GM13976 (cell line): ENCODE data around the gene METTL16.

Source experiments
- DNase-seq: peaks from one replicate; pipeline ENCODE4 v3.0.0; 2012; ENCODE audit warnings: low spot score
- in situ Hi-C: fragments of 300-500 bp; cut with MboI; formaldehyde crosslinking; loops from one replicate; pipeline ENCODE4 v1.12.0; 2022; ENCODE audit warnings: low sequenced_read_pairs, mixed read lengths, inconsistent platforms; ENCODE audit not compliant: unreplicated experiment
- TF ChIP-seq, protein P1 (sequence below): IDR thresholded peaks from 2 replicates; pipeline ENCODE4 v1.5.1; 2012; ENCODE audit warnings: borderline replicate concordance, mild to moderate bottlenecking; ENCODE audit not compliant: insufficient read depth; ENCODE audit errors: extremely low read depth, missing control alignments, control extremely low read depth

The METTL16 gene

DNA sequence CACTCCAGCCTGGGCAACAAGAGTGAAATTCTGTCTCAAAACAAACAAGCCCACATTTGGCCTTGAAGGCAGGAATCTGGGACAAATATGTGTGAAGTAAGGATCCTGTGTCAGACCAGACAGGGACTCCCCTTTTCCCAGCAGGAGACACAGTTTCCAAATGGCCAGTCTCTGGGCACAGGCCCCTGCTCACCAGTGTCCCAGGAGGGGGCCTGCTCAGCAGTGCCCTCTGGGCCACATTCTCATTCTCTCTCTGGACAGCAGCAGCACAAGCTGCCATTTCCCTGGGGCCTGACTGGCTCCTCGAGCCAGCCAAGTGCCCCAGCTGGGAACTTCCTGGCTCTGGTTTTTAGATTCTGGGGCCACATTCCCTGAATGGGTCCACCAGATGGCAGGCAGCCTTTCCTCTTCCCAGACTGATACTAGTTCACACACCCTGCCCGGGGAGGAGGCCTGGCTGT lies 99.1 kb downstream of the METTL16 start:
- TF ChIP-seq, protein P1, sequence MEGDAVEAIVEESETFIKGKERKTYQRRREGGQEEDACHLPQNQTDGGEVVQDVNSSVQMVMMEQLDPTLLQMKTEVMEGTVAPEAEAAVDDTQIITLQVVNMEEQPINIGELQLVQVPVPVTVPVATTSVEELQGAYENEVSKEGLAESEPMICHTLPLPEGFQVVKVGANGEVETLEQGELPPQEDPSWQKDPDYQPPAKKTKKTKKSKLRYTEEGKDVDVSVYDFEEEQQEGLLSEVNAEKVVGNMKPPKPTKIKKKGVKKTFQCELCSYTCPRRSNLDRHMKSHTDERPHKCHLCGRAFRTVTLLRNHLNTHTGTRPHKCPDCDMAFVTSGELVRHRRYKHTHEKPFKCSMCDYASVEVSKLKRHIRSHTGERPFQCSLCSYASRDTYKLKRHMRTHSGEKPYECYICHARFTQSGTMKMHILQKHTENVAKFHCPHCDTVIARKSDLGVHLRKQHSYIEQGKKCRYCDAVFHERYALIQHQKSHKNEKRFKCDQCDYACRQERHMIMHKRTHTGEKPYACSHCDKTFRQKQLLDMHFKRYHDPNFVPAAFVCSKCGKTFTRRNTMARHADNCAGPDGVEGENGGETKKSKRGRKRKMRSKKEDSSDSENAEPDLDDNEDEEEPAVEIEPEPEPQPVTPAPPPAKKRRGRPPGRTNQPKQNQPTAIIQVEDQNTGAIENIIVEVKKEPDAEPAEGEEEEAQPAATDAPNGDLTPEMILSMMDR, result no peak
- no peak for DNase-seq
- in situ Hi-C loops, result no loop called here

DNA sequence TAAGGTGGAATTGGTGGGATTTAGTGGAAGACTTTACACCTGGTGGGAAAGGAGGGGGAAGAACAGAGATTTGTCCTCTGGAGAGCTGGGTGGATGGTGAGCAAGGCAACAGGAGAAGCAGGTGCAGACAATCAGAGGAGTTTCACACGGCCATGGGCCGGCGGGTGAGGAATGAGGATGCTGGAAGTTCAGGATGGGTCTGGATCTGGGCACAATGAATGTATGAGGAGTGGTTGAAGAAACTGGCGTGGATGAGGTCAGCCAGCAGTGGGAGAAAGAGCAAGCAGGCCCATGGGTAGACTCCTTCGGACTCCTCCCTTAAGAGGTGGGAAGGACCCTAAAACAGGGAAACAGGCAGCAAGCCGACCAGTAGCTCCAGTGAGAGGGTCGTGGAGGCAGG lies 100.7 kb downstream of the METTL16 start:
- TF ChIP-seq, protein P1, result no peak
- no peak for DNase-seq
- in situ Hi-C loops, result no loop called here

DNA sequence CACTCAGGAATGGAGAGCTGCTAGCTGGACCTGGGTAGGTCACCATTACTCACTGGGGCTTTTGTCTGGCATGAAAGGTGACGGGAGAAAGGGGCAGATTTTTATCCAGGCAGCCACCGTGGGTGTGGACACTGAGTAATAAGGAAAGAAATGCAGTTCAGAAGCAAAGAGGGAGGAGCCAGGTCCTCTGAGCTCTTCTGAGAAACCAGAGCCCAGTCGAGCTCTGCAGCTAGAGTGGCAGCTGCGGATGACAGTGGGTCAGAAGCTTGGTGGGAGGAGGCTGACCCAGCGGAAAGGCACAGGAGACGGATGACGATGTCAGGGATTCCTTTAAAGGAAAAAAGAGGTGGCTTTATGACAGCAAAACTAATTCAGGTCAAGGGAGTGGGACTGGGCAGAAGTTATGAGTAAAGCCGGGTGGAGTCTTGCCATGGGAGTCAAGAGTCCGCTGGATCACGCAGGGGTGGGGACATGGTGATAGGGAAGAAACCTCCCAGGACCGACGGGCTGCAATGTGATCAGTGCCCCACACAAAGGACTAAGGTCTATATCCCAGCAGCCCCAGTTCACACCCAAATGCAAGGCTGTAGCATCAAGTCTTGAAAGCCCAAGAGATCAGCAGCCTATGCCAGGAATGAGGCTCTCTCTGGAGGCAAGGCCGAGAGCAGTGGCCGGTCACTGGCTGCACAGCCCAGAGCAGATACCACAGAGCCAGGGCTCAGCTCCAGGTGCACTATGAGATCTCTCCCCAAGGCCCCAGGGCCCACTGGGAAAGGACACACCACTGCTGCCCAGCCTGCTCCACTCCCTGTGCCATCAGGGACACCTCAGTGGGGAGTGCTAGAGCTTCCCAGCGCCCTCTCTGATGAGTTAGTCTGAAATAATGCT lies 104.5 kb downstream of the METTL16 start:
- no peak for DNase-seq
- TF ChIP-seq, protein P1, result no peak
- in situ Hi-C loops, result no loop called here

DNA sequence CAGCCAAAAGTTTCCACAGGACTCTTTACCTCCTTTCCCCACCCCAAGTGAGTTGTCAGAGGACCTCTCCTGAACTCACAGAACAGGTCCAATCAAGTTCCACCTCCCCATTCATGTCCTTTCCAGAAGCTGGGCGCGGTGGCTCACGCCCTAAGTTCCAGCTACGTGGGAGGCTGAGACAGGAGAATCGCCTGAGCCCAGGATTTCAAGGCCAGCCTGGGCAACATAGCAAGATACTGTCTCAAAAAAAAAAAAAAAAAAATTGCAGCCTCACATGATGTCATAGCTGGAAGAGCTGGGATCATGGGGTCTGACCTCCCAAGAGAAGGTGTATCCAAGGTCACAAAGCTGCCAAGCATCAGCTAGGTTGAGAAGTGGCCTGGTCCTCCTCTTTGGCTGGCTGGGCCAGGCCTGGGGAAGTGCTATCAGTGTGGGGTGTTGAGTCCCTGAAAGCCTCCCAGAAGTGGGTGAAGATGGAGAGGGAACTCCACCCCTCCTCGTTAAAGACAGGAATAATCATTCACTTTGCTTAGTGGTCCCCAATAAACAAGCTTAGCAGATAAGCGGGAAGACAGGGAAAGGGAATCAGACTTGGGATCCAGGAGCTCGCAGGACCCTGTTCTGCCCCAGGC lies 105.3 kb downstream of the METTL16 start:
- in situ Hi-C loops, result no loop called here
- no peak for DNase-seq
- TF ChIP-seq, protein P1, result no peak

DNA sequence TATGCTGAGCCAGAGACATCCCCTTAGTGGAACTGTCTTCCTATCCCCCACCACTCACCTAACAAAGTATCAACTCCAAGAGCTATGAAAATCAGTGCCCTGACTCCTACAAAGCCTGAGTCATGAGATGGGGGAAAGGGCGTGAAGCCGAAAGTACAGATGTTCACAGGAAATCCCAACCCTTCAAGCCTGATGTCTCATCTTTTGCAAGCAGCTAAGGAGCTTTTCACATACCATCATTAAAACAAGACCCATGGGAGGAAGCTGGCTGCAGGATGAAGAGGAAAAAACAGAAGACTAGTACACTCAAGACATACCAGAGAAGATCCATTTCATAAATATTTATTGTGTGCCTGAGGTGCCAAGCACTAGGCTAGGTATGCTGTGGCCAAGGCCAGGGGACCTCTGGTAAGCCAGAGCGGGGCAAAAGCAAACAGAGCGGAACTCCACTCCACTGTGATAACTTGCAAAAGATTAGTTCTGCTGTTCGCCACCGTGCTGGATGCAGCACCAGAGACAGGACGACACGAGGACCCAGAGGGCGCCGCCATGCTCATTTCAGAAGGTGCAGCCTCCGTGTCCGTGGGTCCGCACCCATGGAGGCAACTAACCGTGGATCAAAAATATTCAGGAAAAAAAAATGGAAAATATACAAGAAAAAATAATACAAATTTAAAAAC lies 106.3 kb downstream of the METTL16 start:
- DNase-seq, result no peak
- in situ Hi-C loops, result no loop called here
- TF ChIP-seq, protein P1, result no peak

DNA sequence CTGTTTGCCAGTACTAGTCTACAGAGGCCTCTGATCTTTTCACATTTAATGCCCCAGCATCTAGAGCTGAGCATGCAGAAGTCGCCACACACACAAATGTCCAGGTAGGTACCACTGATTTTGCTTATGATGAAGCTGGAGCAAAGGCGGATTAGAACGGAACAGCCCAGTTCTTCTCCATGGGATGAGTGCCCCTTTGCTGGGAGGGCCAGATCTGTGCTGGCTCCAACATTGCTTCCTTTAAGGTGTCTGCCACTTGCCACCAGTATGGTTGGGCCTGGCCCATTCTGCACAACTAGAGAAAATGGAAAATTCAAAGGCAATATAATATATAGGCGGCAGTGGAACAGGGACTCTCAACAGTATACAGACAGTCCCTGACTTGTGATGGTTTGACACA lies 108.6 kb downstream of the METTL16 start:
- TF ChIP-seq, protein P1, result no peak
- DNase-seq, result no peak
- in situ Hi-C loops, result no loop called here
